Fibroblast of lung (primary cell): Measurements from ENCODE around the gene CD86.

ENCODE experiments used
- EZH2 ChIP-seq: IDR thresholded peaks from 2 replicates; pipeline ENCODE4 v1.5.1; 2012; ENCODE audit warnings: low read length, control low read depth, mild to moderate bottlenecking; ENCODE audit errors: missing control alignments
- TF ChIP-seq, protein P1 (sequence below), 2 donors: IDR thresholded peaks in 1 of 2; conservative IDR thresholded peaks in 1 of 2; 1 replicate in 1 of 2; 2 replicates in 1 of 2; pipeline ENCODE4 v1.5.1; 2011 to 2012; ENCODE audit warnings: low read length in 2 of 2, control low read depth in 1 of 2, inconsistent platforms in 1 of 2, low read depth in 1 of 2, mild to moderate bottlenecking in 1 of 2

DNA sequence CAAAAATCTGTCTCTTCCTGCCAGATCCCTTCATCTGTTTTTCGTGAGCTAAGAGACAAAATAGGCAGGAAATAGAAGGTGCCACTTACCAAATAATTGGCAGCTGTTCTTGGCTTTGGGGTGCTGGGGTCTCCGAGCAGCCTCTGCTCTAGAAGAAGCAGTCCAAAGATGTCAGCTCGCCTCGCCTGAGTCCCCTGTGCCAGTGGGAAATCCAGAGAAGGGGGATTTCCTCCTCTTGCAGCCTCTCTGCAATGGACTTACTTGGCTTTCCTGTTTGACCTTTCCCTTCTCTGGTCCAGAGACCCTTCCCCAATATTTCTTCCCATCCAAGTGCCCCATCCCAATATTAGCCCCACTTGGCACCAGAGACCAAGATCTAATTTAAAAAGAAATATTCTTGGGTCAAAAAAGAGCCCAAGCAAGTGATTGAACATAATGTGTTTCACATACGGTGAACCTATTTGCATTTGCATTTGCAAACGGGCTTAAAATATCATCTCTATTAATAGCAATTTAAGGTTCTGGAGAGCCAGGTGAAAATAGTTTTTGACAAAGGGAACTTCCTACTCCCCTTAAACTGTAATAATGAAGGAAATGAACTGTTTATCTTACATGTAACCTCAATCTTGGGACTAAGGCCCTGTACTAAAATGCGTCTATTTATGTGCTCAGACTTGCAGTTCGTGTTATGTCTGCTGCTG, 23.2 kb downstream of the CD86 start:
- TF ChIP-seq, protein P1, sequence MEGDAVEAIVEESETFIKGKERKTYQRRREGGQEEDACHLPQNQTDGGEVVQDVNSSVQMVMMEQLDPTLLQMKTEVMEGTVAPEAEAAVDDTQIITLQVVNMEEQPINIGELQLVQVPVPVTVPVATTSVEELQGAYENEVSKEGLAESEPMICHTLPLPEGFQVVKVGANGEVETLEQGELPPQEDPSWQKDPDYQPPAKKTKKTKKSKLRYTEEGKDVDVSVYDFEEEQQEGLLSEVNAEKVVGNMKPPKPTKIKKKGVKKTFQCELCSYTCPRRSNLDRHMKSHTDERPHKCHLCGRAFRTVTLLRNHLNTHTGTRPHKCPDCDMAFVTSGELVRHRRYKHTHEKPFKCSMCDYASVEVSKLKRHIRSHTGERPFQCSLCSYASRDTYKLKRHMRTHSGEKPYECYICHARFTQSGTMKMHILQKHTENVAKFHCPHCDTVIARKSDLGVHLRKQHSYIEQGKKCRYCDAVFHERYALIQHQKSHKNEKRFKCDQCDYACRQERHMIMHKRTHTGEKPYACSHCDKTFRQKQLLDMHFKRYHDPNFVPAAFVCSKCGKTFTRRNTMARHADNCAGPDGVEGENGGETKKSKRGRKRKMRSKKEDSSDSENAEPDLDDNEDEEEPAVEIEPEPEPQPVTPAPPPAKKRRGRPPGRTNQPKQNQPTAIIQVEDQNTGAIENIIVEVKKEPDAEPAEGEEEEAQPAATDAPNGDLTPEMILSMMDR (conservative IDR thresholded peaks at IDR 0.05 in 1 of 2, IDR thresholded peaks at IDR 0.05 in 1 of 2; ENCODE audit: low read depth in 1 of 2, low read length in 2 of 2), result no peak
- TF ChIP-seq EZH2, result no peak
